HepG2 (cell line): ENCODE results near the gene PRAMEF20. TPM values are rescaled to one million over a fixed set of nuclear protein-coding genes. Genes with fewer than 3 reads are reported as not detected.
"Not testable (repeated sequence)": the region's sequence is repeated elsewhere in the genome, so short reads cannot be mapped to it uniquely, and the experiment has no call there.

Experiments used
- ATAC-seq: fragments of 200-7000 bp; cut with Tn5 transposase; 3 replicates; pipeline ENCODE4 v1.9.1; 2020; ENCODE audit warnings: mild to moderate bottlenecking, moderate library complexity
- BruUV-seq: library from RNA; stranded (reverse); fragments of 400-500 nt; replicated peaks from 2 replicates; lab custom pipeline; 2021; lab: Mats Ljungman, UMichigan
- CTCF ChIA-PET: fragments of 300-600 bp; formaldehyde crosslinking; extraction: SDS; loops from one replicate; lab custom pipeline; 2021; ENCODE audit warnings: low total read pairs, inconsistent platforms, low intra/inter-chr PET ratio; lab: Yijun Ruan, JAX
- POLR2A ChIA-PET: fragments of 350-600 bp; sonication (Branson Sonifier 250); formaldehyde crosslinking; loops from one replicate; lab custom pipeline; 2020; ENCODE audit warnings: antibody characterized with exemption, inconsistent platforms; lab: Yijun Ruan, JAX
- DNase-seq: peaks from one replicate; pipeline ENCODE4 v3.0.0-alpha.2; 2015; ENCODE audit warnings: low spot score
- FAIRE-seq: peaks from 3 replicates; lab custom pipeline; 2011; peaks lifted over from hg19 to GRCh38; lab: Jason Lieb, UNC
- H2AFZ ChIP-seq: one replicate; pipeline ENCODE4 v1.6.1; 2011; ENCODE audit warnings: low read length, inconsistent platforms
- H3K27ac ChIP-seq: fragments of 300-600 bp; 3 replicates; pipeline ENCODE4 v1.8.0; 2011; ENCODE audit warnings: mixed run types, mild to moderate bottlenecking, mixed read lengths, low read length, inconsistent platforms; ENCODE audit not compliant: insufficient read depth; ENCODE audit errors: extremely low read length
- H3K27me3 ChIP-seq, 2 experiments: fragments of 200-600 bp in 1 of 2; 2 replicates in 1 of 2; 3 replicates in 1 of 2; pipeline versions ENCODE4 v1.6.0 to v1.8.0; 2011; ENCODE audit warnings: low read length in 2 of 2, mild to moderate bottlenecking in 2 of 2, moderate library complexity in 2 of 2, inconsistent platforms in 1 of 2; ENCODE audit not compliant: insufficient read depth in 2 of 2, control insufficient read depth in 1 of 2
- H3K36me3 ChIP-seq, 2 experiments: fragments of 200-600 bp in 1 of 2; replicated peaks in 1 of 2; 2 replicates in 1 of 2; 3 replicates in 1 of 2; pipeline versions ENCODE4 v1.5.1 to v1.8.0; 2011; ENCODE audit warnings: low read length in 2 of 2, inconsistent platforms in 1 of 2; ENCODE audit not compliant: insufficient read depth in 2 of 2, control insufficient read depth in 1 of 2
- H3K4me1 ChIP-seq: 2 replicates; pipeline ENCODE4 v1.5.1; 2012; ENCODE audit warnings: low read length, inconsistent platforms; ENCODE audit not compliant: insufficient read depth
- H3K4me2 ChIP-seq: 2 replicates; pipeline ENCODE4 v1.6.0; 2011; ENCODE audit warnings: low read depth, low read length, inconsistent platforms
- H3K4me3 ChIP-seq, 3 experiments: fragments of 200-600 bp in 1 of 3; sonication (generic), shearing (Covaris generic) in 1 of 3; replicated peaks in 1 of 3; 2 replicates each; pipeline ENCODE4 v1.5.1; 2011 to 2016; ENCODE audit warnings: low read length in 3 of 3, inconsistent platforms in 2 of 3, low read depth in 2 of 3, mild to moderate bottlenecking in 2 of 3, control low read depth in 1 of 3, mixed read lengths in 1 of 3; ENCODE audit not compliant: insufficient read depth in 1 of 3
- H3K79me2 ChIP-seq: one replicate; pipeline ENCODE4 v1.6.1; 2011; ENCODE audit warnings: low read length, inconsistent platforms; ENCODE audit not compliant: insufficient read depth
- H3K9ac ChIP-seq: 2 replicates; pipeline ENCODE4 v1.6.0; 2011; ENCODE audit warnings: mild to moderate bottlenecking, low read depth, low read length, inconsistent platforms; ENCODE audit not compliant: insufficient read depth
- H3K9me3 ChIP-seq: 2 replicates; pipeline ENCODE4 v1.5.1; 2012; ENCODE audit warnings: mild to moderate bottlenecking, low read length
- H4K20me1 ChIP-seq: 2 replicates; pipeline ENCODE4 v1.6.0; 2011; ENCODE audit warnings: inconsistent platforms, mild to moderate bottlenecking, low read length, moderate library complexity; ENCODE audit not compliant: insufficient read depth
- CTCF ChIP-seq: sonication (generic); formaldehyde crosslinking; IDR thresholded peaks from 2 replicates; pipeline ENCODE4 v1.5.0; 2020; ENCODE audit warnings: mild to moderate bottlenecking, missing genetic modification reagents, moderate library complexity
- WGBS: methylation state at CpG from one replicate; pipeline ENCODE4 v1.1.6; 2017; ENCODE audit warnings: low lambda C conversion rate; 5-methylcytosine and 5-hydroxymethylcytosine counted together
- in situ Hi-C: cut with HindIII; loops from 2 replicates; pipeline ENCODE4 v1.10.0; 2017; ENCODE audit warnings: low pct_unique_long_range_greater_than_20kb; ENCODE audit not compliant: extremely low pct_ligation_motif_present
- intact Hi-C: fragments of 100-400 bp; cut with micrococcal nuclease; formaldehyde crosslinking; loops from one replicate; pipeline ENCODE4 v1.10.0; 2022; ENCODE audit not compliant: unreplicated experiment
- polyA plus RNA-seq, 8 experiments: library from polyadenylated mRNA; depleted of rRNA in 3 of 8; stranded (reverse) in 7 of 8; unstranded in 1 of 8; fragments of >200 nt; fragmentation: Illumina TruSeq in 4 of 8; extraction: Trizol in 4 of 8; gene quantifications; 2 replicates each; pipeline versions ENCODE4 v1.2.1 to v1.2.3, GENCODE V29; 2011 to 2016; ENCODE audit warnings: low read depth in 4 of 8, missing spikeins in 1 of 8, mixed read lengths in 1 of 8; ENCODE audit not compliant: insufficient read depth in 1 of 8
- total RNA-seq, 5 experiments: library from RNA; depleted of rRNA; stranded (reverse); fragments of >200 nt; fragmentation: Illumina TruSeq; extraction: Trizol; gene quantifications; 2 replicates each; pipeline ENCODE4 v1.2.3, GENCODE V29; 2016; ENCODE audit warnings: low read depth in 1 of 5

PRAMEF20 gene
- total and polyA plus RNA-seq, 2 of the 13 experiments (the other 11 are each of a cell fraction or from before 2014, with no cell fraction given) = not detected

GRCh38 chr1:13368544-13368943, 41.7 kb upstream of the PRAMEF20 start:
- H3K36me3 ChIP-seq, H3K27ac ChIP-seq: not testable (repeated sequence)
- TF ChIP-seq CTCF = peak; percentile 21; the same call in 1 of the 2 replicates
- TF ChIP-seq, all 625 proteins: peak for 1; not testable (repeated sequence) for 624
- POLR2A ChIA-PET, H3K9me3 ChIP-seq, BruUV-seq, H2AFZ ChIP-seq, H3K9ac ChIP-seq, H3K4me2 ChIP-seq, H3K4me1 ChIP-seq, H3K27me3 ChIP-seq, CTCF ChIA-PET, H4K20me1 ChIP-seq, intact Hi-C loops, H3K79me2 ChIP-seq, FAIRE-seq, H3K4me3 ChIP-seq, in situ Hi-C loops: not testable (repeated sequence)
- WGBS = 45% methylated on average over 4 of the region's 4 CpGs
- ATAC-seq (peak; percentile 41; the same call in 1 of the 3 replicates), DNase-seq (peak; percentile 10)

- H4K20me1 ChIP-seq, CTCF ChIA-PET, H3K79me2 ChIP-seq: not testable (repeated sequence)
These were observed 31.3 kb upstream of the PRAMEF20 start for GRCh38 chr1:13378983-13379382.

GRCh38 chr1:13380380-13380779, 29.9 kb upstream of the PRAMEF20 start:
- POLR2A ChIA-PET, intact Hi-C loops, H3K79me2 ChIP-seq, H3K4me3 ChIP-seq, DNase-seq, H3K36me3 ChIP-seq, H3K4me2 ChIP-seq, H4K20me1 ChIP-seq, H3K4me1 ChIP-seq, H3K27me3 ChIP-seq, ATAC-seq, BruUV-seq, CTCF ChIA-PET, H3K9ac ChIP-seq, H2AFZ ChIP-seq, H3K9me3 ChIP-seq, H3K27ac ChIP-seq, FAIRE-seq, in situ Hi-C loops: not testable (repeated sequence)
- 0% methylated on average over 3 of the region's 3 CpGs for WGBS

More at GRCh38 chr1:13378983-13379382, 31.3 kb upstream of the PRAMEF20 start:
- POLR2A ChIA-PET, H3K4me1 ChIP-seq, DNase-seq, H3K36me3 ChIP-seq, H3K9me3 ChIP-seq, H3K27ac ChIP-seq, intact Hi-C loops, in situ Hi-C loops, H2AFZ ChIP-seq, H3K27me3 ChIP-seq, H3K4me2 ChIP-seq, ATAC-seq, H3K4me3 ChIP-seq, FAIRE-seq, H3K9ac ChIP-seq, BruUV-seq: not testable (repeated sequence)
- WGBS = 28% methylated on average over 3 of the region's 3 CpGs

- BruUV-seq, FAIRE-seq, H2AFZ ChIP-seq, H3K27me3 ChIP-seq, CTCF ChIA-PET, H4K20me1 ChIP-seq, intact Hi-C loops, H3K4me3 ChIP-seq, H3K9ac ChIP-seq, in situ Hi-C loops, H3K9me3 ChIP-seq, H3K27ac ChIP-seq, ATAC-seq, H3K4me1 ChIP-seq, DNase-seq, POLR2A ChIA-PET, H3K4me2 ChIP-seq, H3K36me3 ChIP-seq, H3K79me2 ChIP-seq: not testable (repeated sequence)
These were observed 20.9 kb upstream of the PRAMEF20 start, which contains the start of gene PRAMEF17 for GRCh38 chr1:13389332-13389731. PRAMEF17 (plus strand) TSS chr1:13389632; CDS start chr1:13389658, 26 bp downstream.
